Inferior parietal cortex (tissue), 1 donor: ENCODE measurements around the gene SH3D19.

Source experiments
- DNase-seq: peaks from one replicate; pipeline ENCODE4 v3.0.0-alpha.2; 2016; ENCODE audit errors: extremely low spot score

SH3D19 gene

GRCh38 chr4:151198748-151199147, 126.7 kb downstream of the SH3D19 start:
- no peak for DNase-seq

DNA sequence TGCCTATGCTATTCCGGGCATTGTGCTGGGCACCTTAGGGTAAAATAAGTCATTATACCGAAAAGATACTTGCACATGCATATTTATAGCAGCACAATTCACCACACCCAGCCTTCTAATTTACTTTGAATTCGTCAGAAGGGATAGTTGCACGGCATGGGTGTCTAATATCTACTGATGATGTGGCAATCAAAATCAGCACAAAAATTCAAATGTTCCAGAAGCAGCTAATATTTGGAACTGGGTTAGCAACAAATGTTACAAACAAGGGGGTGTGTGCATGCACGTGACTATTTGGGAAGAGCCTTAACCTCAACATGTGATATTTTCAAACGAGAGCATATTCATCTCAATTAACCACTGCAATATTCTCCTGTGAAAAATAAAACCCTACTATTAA, 128.2 kb downstream of the SH3D19 start:
- no peak for DNase-seq

DNA sequence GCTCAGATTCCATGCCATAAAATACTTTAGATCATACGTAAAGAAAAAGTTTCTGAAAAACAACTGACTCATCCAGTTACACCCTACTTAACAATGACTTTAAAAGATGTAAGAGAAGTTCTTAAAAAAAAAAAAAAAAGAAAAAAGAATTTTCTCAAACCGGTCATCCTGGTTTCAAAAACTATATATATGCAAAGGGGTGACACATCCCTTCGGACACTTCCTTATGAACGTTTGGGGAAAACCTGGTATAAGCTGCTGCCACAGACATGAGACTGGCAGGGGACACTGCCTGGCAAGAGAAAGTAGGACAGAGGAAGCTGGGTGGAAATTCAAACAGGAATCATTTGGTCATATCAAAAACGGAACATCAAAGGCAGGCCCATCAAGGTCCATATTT, 129.6 kb downstream of the SH3D19 start:
- no peak for DNase-seq

- DNase-seq, result no peak
Measured at GRCh38 chr4:151193414-151193813, 132.0 kb downstream of the SH3D19 start.

GRCh38 chr4:151192556-151193235, 132.7 kb downstream of the SH3D19 start:
- DNase-seq, result no peak

DNA sequence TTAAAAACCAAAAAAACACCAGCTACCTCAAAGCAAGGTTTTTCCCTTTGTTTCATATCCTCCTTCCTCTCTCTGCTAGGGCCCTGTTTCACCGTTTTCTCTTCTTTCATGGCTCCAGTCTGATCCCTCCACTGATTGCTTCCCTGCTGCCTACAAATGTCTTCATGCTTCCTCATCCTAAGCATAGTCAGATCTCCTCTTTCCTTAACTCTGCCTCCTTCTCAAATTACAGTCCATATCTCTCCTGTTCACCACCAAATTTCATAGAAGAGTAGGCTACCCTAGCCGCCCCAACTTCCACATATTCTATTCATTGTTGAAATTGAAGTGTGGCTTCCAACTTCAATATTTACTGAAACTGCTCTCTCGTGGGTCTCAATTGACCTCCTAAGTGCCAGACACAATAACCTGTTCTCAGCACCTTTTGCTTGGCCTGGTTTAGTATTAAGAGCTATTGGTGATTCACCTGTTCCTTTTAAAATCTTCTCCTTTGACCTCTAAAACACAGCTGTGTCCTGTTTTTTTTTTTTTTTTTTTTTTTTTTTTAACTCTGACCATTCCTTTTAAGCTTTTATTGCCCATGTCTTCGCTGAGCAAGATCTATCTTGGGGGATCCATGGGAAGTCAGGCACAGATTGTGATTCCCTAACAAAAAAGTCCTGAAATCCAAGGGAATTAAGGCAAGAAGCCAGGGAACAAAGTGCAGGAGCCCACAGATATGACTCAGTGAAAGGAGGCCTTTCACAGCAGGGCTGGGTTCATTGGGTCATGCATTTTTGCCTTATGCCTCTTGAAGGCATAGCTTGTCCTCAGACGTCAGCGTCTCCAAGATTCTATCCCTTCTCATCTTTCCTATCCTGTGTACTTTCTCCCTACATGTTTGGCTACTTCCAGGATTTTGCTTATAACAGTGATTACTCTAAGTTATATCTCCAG, 140.6 kb downstream of the SH3D19 start:
- DNase-seq, result no peak

- DNase-seq, result no peak
Measured at GRCh38 chr4:151182455-151182996, 142.9 kb downstream of the SH3D19 start.

GRCh38 chr4:151176685-151177084, 148.7 kb downstream of the SH3D19 start:
- DNase-seq, result no peak

DNA sequence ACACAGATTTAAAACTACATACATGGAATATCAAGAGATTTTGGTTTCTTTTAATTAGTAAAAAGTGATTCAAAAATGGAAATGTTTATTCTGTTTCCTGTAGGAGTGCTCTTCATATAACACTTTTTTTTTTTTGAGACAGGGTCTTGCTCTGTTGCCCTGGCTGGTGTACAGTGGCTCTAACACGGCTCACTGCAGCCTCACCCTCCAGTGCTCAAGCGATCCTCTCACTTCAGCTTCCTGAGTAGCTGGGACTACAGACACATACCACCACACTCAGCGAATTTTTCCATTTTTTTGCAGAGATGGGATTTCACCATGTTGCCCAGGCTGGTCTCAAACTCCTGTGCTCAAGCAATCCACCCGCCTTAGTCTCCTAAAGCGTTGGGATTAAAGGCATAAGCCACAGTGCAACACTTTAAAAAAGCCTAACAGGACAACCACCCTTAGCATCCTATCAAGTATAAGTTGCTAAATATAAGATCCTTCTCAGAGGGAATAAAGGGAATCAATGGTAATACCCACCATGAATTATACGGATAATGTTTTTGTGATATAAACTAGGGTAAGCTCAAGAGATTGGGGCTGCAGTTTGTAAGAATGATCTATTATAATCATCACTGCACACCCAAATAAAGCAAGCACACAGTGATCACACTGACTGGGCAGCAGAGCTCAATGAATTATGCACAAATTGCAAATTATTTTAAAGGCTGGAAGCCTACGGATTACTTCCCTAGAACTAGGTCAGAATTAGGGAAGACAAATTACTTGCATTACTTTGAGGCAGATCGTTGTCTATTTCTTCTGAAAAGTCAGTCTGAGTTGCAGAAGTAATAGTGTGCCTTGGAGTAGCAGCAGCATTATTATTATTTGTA, 149.4 kb downstream of the SH3D19 start:
- no peak for DNase-seq

DNA sequence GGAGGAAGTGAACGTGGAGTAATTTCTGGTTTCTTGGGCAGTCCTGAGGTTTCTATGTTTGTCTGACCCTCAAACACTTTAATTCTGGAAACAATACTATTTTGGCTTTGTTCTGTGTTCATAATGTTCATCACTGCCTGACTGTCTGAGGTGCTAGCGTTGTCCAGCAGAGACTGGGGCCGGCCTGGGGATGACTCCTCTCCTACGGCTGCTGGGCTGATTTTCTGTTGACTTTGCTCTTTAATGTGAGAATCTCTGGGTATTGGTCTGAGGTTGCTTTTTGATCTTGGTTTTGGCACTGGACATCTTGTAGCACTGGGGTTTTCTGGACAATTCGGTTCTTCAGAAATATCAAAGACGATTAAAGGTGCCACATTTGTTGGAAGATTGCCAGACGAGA, 150.2 kb downstream of the SH3D19 start:
- no peak for DNase-seq

DNA sequence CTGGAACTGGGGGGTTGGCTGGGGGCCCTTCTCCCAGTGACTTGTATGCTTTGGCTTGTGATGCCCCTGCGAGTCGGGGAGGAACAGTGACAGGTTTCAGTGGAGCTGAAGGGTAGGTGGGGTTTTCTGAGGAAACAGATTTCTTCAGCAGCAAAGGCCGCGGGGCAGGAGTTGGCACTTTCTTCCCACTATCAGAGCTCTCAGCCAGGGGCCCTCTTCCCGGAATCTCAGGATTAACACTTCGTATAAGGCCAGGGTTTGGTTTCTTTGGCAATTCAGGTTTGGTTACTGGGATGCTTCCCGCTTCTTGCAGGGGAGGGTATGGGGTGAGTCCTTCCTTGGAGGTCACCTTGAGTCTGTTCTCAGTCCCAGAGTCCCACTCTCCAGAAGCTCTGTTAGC, 150.6 kb downstream of the SH3D19 start:
- no peak for DNase-seq

- no peak for DNase-seq
Measured at GRCh38 chr4:151173871-151174270, 151.5 kb downstream of the SH3D19 start.

- DNase-seq, result no peak
Measured at GRCh38 chr4:151169900-151170299, 155.5 kb downstream of the SH3D19 start.

DNA sequence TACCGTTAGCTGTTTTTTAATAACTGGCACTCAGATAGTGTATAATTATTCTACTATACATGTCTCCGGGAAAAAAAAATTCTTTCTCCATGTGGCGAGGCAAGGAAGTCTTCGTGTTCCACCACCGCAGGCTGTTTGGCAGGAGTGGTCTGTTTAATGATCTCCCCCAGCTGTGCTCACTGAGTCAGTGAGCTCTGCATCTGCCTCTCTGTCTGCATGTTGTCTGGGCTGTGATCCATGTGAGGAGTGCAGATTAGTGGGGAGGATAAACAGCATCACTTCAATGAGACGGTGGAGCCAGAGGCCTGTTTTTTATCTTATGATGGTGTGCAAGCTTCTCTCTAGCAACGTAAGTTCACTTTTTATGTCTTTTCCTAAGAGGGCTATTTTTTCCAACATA, 156.2 kb downstream of the SH3D19 start:
- DNase-seq, result peak; percentile 77

GRCh38 chr4:151167561-151167960, 157.8 kb downstream of the SH3D19 start:
- DNase-seq, result no peak

- DNase-seq, result no peak
Measured at GRCh38 chr4:151166636-151167035, 158.8 kb downstream of the SH3D19 start.

DNA sequence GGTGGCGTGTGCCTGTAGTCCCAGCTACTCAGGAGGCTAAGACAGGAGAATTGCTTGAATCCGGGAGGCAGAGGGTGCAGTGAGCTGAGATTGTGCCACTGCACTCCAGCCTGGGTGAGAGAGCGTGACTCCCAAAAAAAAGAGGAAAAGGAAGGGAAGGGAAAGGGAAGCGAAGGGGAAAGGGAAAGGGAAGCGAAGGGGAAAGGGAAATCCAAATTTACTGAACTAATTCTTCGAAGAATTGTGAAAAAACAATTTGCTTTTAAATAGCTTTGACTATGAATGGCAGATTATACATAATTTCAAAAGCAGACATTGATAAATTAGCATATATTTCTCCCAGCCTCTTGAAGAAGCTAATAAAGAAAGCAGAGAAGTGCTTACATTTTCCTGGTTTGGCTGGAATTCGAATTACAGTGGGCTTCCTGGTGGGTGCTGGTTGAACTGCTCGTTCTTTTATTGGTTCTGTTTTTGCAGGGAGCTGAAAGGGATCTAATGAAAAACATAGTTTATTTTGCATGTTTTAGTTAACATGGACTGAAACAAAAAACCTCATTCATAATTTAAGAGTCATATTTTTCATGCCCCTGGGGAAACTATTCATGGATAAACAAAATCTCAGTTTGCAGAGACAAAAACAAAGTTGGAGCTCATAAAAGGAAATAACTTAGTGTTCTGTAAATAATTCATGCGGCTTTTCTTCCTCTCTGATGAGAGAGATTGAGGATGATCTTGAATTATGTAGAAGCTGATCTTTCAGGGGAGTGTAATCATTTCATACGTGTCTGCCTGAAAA, 160.0 kb downstream of the SH3D19 start:
- no peak for DNase-seq

DNA sequence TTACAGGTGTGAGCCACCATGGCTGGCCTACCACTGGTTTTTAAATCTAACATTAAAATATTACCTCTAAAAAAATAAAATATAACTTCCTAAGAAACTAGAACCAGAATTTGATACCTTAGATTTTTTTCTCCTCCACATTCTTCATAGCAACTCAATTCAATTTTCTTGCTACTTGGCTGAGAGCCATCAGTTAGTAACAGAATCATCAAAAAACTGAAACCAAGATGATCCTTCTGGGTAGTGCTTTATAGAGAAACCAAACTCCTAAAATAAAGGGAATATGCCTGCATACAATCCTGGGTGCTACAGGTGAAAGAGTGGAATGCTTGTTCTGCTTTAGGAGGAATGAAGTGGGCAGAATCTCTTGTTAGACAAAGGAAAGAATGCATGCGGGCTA, 161.6 kb downstream of the SH3D19 start:
- DNase-seq, result no peak

DNA sequence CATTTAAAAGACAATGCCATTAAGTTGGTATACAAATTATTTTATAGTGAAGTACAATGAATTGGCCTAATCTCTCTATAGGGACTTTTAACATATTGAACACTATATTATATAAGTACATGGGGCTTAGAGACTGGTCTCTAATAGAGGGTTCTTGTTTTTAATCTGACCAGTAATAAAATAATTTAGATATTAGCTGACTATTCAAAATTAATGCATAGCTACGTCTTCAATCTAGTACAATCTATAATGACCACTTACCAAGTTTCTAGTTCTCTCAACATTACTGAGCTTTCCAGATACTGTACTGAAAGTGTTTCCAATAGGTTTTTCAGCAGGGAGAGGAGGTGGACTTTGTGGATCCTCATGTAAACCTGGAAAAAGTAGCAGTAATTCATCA, 166.4 kb downstream of the SH3D19 start:
- no peak for DNase-seq

GRCh38 chr4:151157543-151157942, 167.9 kb downstream of the SH3D19 start:
- DNase-seq, result no peak

DNA sequence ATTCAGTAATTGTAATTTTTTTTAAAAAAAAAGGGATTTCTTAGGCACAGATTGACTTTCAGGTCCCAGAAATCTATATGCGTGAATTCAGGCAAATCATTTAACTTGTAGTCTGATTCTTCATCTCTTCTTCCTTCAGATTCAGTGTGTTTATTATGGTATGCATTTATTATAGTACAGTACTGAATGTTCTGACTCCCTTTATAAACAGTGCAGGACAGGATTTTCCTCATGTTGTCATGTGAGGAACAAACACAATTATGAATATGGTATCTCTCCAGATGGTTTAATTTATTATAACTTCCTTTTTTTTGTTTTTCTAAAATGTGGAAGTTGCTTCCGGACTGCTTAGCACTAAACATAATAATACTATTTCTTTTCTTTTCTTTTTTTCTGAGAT, 171.8 kb downstream of the SH3D19 start:
- no peak for DNase-seq
